Sigmoid colon (tissue), 7 donors: ENCODE measurements around the gene MRPS18A. TPM values are rescaled to one million over a fixed set of nuclear protein-coding genes. Genes with fewer than 3 reads are reported as not detected.

Source experiments
- DNase-seq: peaks from one replicate; pipeline ENCODE4 v3.0.0-alpha.2; 2019
- H3K27ac ChIP-seq, 4 donors: fragments of 200-600 bp; sonication (generic); one replicate each; pipeline ENCODE4 v1.5.1; 2016 to 2019; ENCODE audit warnings: mild to moderate bottlenecking in 1 of 4
- H3K27me3 ChIP-seq, 3 donors: fragments of 200-600 bp; sonication (generic); one replicate each; pipeline ENCODE4 v1.5.1; 2019; ENCODE audit warnings: mild to moderate bottlenecking in 1 of 3
- H3K36me3 ChIP-seq, 4 donors: fragments of 200-600 bp; sonication (generic); one replicate each; pipeline ENCODE4 v1.5.1; 2016 to 2019
- H3K4me1 ChIP-seq, 4 donors: fragments of 200-600 bp; sonication (generic); one replicate each; pipeline ENCODE4 v1.5.1; 2017 to 2019
- H3K4me3 ChIP-seq, 4 donors: fragments of 200-600 bp; sonication (generic); one replicate each; pipeline ENCODE4 v1.5.1; 2017 to 2019; ENCODE audit warnings: mild to moderate bottlenecking in 2 of 4, moderate library complexity in 1 of 4
- H3K9me3 ChIP-seq, 4 donors: fragments of 200-600 bp in 3 of 4; sonication (generic) in 3 of 4; one replicate each; pipeline versions ENCODE4 v1.5.1 to v1.6.1; 2013 to 2019
- EP300 ChIP-seq, 4 donors: sonication (generic); formaldehyde crosslinking; IDR thresholded peaks; one replicate each; pipeline ENCODE4 v1.6.1; 2017; ENCODE audit warnings: antibody characterized with exemption in 4 of 4
- POLR2A ChIP-seq, 2 donors: fragments of 450-650 bp; IDR thresholded peaks; one replicate each; pipeline ENCODE4 v1.6.1; 2016; ENCODE audit warnings: antibody characterized with exemption in 2 of 2, mild to moderate bottlenecking in 2 of 2, moderate library complexity in 2 of 2
- POLR2AphosphoS5 ChIP-seq, 4 donors: sonication (generic); formaldehyde crosslinking; IDR thresholded peaks; one replicate each; pipeline ENCODE4 v1.6.1; 2017; ENCODE audit warnings: antibody characterized with exemption in 4 of 4
- WGBS, 2 donors: extraction: QIAGEN DNeasy Blood & Tissue Kit; methylation state at CpG; one replicate each; pipeline ENCODE4 v1.1.7; 2013; 5-methylcytosine and 5-hydroxymethylcytosine counted together
- intact Hi-C: fragments of 100-400 bp; cut with DNase I; formaldehyde crosslinking; loops from one replicate; pipeline ENCODE4 v1.15.1; 2023
- polyA plus RNA-seq, 3 donors: library from polyadenylated mRNA; stranded (reverse); fragments of 200-250 nt; gene quantifications; one replicate each; pipeline ENCODE4 v1.2.3, GENCODE V29; 2013
- total RNA-seq, 4 donors: library from RNA; depleted of rRNA; stranded (reverse); fragments of >200 nt; gene quantifications; one replicate each; pipeline ENCODE4 v1.1.0, GENCODE V29; 2016
- TF ChIP-seq, protein P1 (sequence below), 4 experiments: fragments of 450-650 bp in 3 of 4; fragments of 200-600 bp in 1 of 4; IDR thresholded peaks; one replicate each; pipeline ENCODE4 v1.5.1; 2016 to 2019; ENCODE audit warnings: antibody characterized with exemption in 4 of 4, mild to moderate bottlenecking in 3 of 4, moderate library complexity in 2 of 4
- donor health status: healthy with polysubstance abuse.
- donor health status: Bipolar disorder and iron deficiency.
- donor health status: healthy.

MRPS18A gene
- total and polyA plus RNA-seq, 7 donors, result 28.8 to 93.2 (median 43.9) TPM

DNA sequence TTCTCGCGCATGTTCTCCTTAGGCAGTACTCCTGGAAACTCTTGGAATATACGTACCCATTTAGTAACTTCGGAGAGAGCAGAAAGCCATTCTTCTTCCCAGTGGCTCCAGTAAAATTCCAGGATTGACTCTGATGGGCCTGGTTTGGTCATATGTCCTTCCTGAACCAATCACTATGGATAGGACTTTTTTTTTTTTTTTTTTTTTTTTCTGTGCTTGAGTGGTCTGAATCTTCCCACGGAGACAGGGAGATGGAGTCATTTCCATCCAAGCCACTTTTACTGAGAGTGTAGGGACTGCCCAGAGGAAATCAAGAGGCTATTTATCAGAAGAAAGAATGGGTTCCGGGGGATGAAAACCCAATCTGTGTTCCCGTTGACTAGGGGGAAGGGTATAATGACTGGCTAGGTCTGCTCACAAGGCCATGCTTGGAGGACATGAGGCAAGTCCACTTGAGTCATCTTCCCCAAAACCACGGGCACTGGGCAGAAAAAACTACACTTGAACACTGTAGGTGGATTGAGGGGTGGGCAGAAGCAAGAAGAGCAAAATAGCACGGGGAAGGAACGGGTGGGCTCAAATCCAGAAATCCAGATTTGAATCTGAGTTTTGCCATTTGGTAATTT is 35.4 kb upstream of the MRPS18A start:
- TF ChIP-seq EP300 (IDR thresholded peaks at IDR 0.05), result no peak
- TF ChIP-seq, protein P1, sequence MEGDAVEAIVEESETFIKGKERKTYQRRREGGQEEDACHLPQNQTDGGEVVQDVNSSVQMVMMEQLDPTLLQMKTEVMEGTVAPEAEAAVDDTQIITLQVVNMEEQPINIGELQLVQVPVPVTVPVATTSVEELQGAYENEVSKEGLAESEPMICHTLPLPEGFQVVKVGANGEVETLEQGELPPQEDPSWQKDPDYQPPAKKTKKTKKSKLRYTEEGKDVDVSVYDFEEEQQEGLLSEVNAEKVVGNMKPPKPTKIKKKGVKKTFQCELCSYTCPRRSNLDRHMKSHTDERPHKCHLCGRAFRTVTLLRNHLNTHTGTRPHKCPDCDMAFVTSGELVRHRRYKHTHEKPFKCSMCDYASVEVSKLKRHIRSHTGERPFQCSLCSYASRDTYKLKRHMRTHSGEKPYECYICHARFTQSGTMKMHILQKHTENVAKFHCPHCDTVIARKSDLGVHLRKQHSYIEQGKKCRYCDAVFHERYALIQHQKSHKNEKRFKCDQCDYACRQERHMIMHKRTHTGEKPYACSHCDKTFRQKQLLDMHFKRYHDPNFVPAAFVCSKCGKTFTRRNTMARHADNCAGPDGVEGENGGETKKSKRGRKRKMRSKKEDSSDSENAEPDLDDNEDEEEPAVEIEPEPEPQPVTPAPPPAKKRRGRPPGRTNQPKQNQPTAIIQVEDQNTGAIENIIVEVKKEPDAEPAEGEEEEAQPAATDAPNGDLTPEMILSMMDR (IDR thresholded peaks at IDR 0.05), result no peak
- no peak for TF ChIP-seq POLR2AphosphoS5 (IDR thresholded peaks at IDR 0.05)
- no peak for TF ChIP-seq POLR2A (IDR thresholded peaks at IDR 0.05)
- intact Hi-C loops, result no loop called here
- Histone ChIP-seq H3K4me3 (no peak overlapping the region), H3K36me3 (no peaks in the 10 kb centered on the region), H3K9me3 (no peaks in the 10 kb centered on the region), H3K27ac (no peak overlapping the region), H3K27me3 (no peaks in the 10 kb centered on the region), H3K4me1 (no peaks in the 10 kb centered on the region)
- WGBS, 2 donors, result 80 to 87% methylated on average over 10 of the region's 10 CpGs
- DNase-seq, result peak; percentile 14

DNA sequence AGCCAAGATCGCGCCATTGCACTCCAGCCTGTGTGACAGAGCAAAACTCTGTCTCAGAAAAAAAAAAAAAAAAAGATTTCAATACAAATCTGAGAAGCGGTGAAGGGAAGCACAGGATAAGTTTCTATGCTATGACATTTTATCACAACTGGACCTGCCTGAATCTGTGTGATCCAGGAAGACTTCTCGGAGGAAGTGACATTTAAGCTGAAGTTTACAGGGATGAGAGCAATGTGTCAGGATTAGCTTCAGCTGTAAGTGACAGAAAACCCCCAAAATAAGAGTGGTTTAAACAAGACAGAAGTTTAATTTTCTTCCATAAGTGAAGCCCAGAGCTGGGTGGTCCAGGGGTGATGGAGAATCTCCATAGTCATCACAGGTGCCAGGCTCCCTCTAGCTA is 33.4 kb upstream of the MRPS18A start:
- DNase-seq, result peak; percentile 8
- intact Hi-C loops, result no loop called here
- 91 to 97% methylated on average over 4 of the region's 4 CpGs for WGBS, 2 donors
- no peaks in the 10 kb centered on the region for H3K36me3 ChIP-seq
- H3K4me1 ChIP-seq, result no peaks in the 10 kb centered on the region
- no peaks in the 10 kb centered on the region for H3K27me3 ChIP-seq
- no peak overlapping the region for H3K27ac ChIP-seq
- H3K4me3 ChIP-seq, result no peak overlapping the region
- no peak for TF ChIP-seq POLR2A (IDR thresholded peaks at IDR 0.05)
- TF ChIP-seq EP300 (IDR thresholded peaks at IDR 0.05), result no peak
- TF ChIP-seq, protein P1 (IDR thresholded peaks at IDR 0.05), result no peak
- no peak for TF ChIP-seq POLR2AphosphoS5 (IDR thresholded peaks at IDR 0.05)
- H3K9me3 ChIP-seq, result no peaks in the 10 kb centered on the region

DNA sequence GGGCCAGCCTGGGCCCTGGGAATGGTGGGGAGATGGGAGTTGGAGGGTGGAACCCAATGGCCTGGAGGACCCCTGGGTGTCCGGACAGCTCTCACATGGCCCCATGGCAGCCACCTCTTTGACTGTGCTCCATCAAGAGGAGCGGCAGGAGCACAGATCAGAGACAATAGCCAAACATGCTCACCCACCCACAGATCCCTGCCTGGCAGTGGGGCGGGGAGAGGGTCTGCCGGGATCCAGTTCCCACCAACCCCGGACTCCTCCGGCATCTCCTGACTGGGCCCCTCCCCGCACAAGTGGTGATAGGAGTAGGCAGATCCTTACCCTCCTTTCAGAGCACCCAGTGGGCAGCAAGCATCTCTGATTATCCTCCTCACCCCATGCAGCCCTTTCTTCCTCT is 31.9 kb upstream of the MRPS18A start:
- Histone ChIP-seq H3K27me3 (no peaks in the 10 kb centered on the region), H3K36me3 (no peaks in the 10 kb centered on the region), H3K27ac (no peak overlapping the region), H3K4me3 (no peak overlapping the region), H3K4me1 (no peaks in the 10 kb centered on the region), H3K9me3 (no peaks in the 10 kb centered on the region)
- peak; percentile 60 for DNase-seq
- 92 to 94% methylated on average over 7 of the region's 7 CpGs for WGBS, 2 donors
- no peak for TF ChIP-seq POLR2AphosphoS5 (IDR thresholded peaks at IDR 0.05)
- intact Hi-C loops, result no loop called here

DNA sequence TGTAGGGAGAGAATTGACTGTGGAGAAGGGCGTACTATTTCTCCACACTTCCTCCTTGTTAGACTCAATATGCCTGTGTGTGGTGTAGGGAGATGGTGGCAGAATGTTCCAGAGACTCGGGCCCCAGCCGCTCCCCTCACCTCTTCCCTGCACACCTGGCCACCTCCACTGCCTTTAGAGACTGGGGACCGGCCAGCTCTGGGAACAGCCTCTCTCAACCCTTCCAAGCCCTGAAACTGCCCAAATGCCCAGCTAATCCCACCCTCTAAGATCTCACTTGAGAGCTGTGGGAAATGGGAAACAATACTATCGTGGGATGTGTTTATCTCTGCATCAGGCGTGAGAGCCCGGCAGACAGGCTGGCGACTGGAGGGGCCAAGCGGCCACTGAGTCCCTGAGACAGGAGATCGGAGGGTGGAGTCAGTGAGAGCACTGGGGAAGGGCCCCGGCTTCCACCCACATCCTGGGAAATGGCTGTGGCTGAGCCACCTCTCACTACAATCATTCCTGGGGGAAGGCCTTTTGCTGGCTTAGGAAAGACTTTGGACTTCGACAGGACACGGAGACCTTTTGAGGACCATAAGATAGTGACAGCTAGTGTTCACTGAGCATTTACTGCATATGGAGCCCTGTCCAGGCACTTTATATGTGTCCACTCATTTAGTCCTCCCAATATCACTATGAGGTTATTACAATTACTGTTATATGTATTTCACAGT is 31.0 kb upstream of the MRPS18A start:
- WGBS, 2 donors, result 89 to 90% methylated on average over 13 of the region's 13 CpGs
- Histone ChIP-seq H3K27me3 (no peaks in the 10 kb centered on the region), H3K4me3 (no peak overlapping the region), H3K9me3 (no peaks in the 10 kb centered on the region), H3K4me1 (no peaks in the 10 kb centered on the region), H3K36me3 (no peaks in the 10 kb centered on the region), H3K27ac (peak overlapping the region in 2 of 4 donors; percentile 42 to 45)
- peak; percentile 56 for DNase-seq
- no peak for TF ChIP-seq POLR2A (IDR thresholded peaks at IDR 0.05)
- TF ChIP-seq, protein P1 (IDR thresholded peaks at IDR 0.05), result no peak
- TF ChIP-seq POLR2AphosphoS5 (IDR thresholded peaks at IDR 0.05), result no peak
- no peak for TF ChIP-seq EP300 (IDR thresholded peaks at IDR 0.05)
- intact Hi-C loops, result no loop called here

DNA sequence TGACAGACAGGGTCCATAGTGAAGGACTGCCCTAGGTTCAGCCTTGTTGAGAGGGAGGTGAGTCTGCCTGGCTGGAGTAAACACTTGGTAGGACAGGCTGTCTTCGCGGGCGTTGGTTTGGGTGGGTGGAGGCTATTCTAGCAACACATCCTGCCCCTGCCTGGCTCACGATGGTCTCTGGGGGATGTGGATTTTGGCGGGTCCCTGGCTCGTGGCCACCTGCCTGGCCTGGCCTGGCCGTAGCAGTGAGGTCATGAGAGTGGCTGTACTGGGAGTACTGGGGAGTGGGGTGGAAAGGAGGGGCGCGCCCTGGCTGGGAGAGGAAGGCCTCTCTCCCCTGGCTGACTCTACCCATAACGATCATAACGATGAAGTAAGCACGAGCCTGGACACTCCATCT is 30.2 kb upstream of the MRPS18A start:
- H3K27me3 ChIP-seq, result no peaks in the 10 kb centered on the region
- no peaks in the 10 kb centered on the region for H3K4me1 ChIP-seq
- no peaks in the 10 kb centered on the region for H3K36me3 ChIP-seq
- DNase-seq, result peak; percentile 78
- no peak overlapping the region for H3K4me3 ChIP-seq
- H3K27ac ChIP-seq, result peak overlapping the region in 2 of 4 donors; percentile 42 to 50
- no peaks in the 10 kb centered on the region for H3K9me3 ChIP-seq
- intact Hi-C loops, result no loop called here
- 74 to 80% methylated on average over 12 of the region's 12 CpGs for WGBS, 2 donors
- TF ChIP-seq POLR2AphosphoS5 (IDR thresholded peaks at IDR 0.05) (no peak), POLR2A (IDR thresholded peaks at IDR 0.05) (no peak), EP300 (IDR thresholded peaks at IDR 0.05) (no peak)
- TF ChIP-seq, protein P1 (IDR thresholded peaks at IDR 0.05), result no peak
